ENCODE data around the gene CYB5A.

- TF ChIP-seq CTCF (IDR thresholded peaks at IDR 0.05): no peak
- TF ChIP-seq RAD21 (IDR thresholded peaks at IDR 0.05; ENCODE audit: low read length): no peak
- TF ChIP-seq EZH2phosphoT487 (IDR thresholded peaks at IDR 0.05; ENCODE audit: borderline replicate concordance, low read depth): no peak
- TF ChIP-seq SIN3A (IDR thresholded peaks at IDR 0.05; ENCODE audit: borderline replicate concordance, low read depth, low read length): no peak
- no peak for TF ChIP-seq ELF1 (IDR thresholded peaks at IDR 0.05)
- no peak for TF ChIP-seq FOXJ3 (CRISPR knock-in tag; IDR thresholded peaks at IDR 0.05)
- no peak for TF ChIP-seq REST (IDR thresholded peaks at IDR 0.05; ENCODE audit: low read depth, low read length)
- no peak for TF ChIP-seq YY1 (IDR thresholded peaks at IDR 0.05; ENCODE audit: low read depth)
- TF ChIP-seq USF1 (IDR thresholded peaks at IDR 0.05; ENCODE audit: borderline replicate concordance, low read depth): no peak
- no peak for TF ChIP-seq MAX (IDR thresholded peaks at IDR 0.05; ENCODE audit: low read depth)
- no peak for TF ChIP-seq NRF1 (IDR thresholded peaks at IDR 0.05; ENCODE audit: low read depth, low read length)
- no peak for TF ChIP-seq NFIC (IDR thresholded peaks at IDR 0.05; ENCODE audit: borderline replicate concordance)
- no peak for TF ChIP-seq EP300 (IDR thresholded peaks at IDR 0.05; ENCODE audit: borderline replicate concordance in 1 of 2, low read depth in 1 of 2, low read length in 1 of 2)
Measured at GRCh38 chr18:74230922-74231714, 60.6 kb downstream of the CYB5A start.
